GM19035 (cell line): Measurements from ENCODE around the gene RFTN1.

Experiments
- ATAC-seq: cut with Tn5 transposase; IDR thresholded peaks from one replicate; pipeline ENCODE4 v1.9.1; 2021; ENCODE audit not compliant: unreplicated experiment

Gene RFTN1

DNA sequence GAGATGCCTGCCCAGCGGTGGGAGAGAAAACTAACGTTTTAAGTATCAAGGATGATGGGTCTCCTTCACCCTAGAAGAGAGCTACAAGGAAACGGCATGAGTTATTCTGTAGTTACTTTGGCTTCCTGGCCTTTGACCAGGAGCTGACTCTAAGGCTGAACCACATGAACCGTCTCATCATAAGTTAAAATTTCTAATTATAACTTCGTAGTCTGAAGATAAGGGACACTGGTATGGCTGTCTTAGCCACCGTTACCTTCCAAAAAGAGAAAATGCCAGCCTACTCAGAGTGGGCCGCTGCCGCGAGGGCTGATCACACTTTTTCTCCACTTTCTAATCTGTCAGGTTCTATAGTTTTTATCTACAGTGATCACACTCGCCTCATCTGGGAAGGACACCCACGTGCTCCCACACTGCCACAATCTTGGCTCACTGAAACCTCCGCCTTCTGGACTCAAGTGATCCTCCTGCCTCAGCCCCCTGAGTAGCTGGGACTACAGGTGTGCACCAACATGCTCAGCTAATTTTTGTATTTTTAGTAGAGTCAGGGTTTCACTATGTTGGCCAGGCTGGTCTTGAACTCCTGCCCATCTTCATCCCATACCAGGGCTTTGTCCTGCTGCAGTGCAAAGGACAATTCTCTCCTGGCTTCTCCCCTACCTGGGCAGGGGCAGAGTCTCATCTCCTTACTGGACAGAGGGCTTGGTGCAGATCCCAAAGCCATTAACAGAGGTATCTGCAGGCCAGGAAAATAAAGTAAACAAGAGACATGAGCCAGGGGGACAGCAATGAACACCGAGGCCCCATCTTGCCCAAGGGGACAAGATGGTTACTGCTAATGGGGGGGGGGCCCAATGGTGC is 73.4 kb downstream of the RFTN1 start:
- no peak for ATAC-seq

DNA sequence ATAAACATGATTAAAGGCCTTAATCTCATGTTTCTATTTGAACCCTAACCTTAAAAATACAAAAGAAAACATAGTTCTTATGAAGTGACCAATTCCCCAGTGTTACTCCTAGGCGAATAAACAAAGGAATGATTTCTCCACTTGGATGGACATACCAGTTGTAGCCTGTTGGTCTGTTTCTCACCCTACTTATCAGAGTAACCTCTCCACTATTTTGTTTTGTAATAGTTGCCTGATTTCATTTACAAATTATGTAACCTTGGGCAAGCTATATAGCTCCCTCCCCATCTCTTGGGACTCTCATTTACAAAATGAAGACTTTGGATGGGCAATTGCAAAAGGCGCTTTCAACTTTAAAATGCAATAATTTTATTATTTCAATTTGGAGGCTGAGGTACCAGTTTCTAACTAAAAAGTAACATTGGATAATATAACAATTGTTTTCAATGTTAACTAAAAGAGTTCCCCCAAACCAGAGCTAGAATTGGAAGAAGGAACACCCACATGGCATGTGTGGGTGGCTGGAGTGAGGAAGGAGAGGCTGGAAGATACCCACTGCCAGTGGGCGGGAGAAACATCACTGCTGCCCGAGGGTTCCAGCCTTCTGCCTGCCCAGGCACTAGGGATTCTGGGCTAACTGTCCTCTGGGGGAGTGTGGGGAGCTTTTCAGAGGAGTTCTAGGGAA is 74.2 kb downstream of the RFTN1 start:
- ATAC-seq, result no peak

DNA sequence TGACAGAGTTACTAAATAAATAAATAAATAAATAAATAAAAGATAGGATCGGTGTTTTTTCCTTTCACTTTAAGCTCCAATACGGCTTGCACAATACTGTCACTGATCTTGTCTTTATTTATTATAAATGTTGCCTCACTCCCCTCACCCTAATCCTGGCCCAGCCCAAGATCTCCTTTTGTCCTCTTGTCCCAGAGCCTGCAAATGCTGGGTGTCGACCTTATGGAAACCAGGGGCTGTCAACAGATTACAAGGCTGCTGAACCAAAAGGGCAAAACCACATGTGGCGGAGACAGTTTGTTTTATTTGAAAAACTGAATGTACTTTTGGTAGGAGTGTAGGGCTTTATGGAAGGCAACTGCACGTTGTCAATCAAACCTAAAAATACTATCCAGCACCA is 75.9 kb downstream of the RFTN1 start:
- ATAC-seq, result no peak

DNA sequence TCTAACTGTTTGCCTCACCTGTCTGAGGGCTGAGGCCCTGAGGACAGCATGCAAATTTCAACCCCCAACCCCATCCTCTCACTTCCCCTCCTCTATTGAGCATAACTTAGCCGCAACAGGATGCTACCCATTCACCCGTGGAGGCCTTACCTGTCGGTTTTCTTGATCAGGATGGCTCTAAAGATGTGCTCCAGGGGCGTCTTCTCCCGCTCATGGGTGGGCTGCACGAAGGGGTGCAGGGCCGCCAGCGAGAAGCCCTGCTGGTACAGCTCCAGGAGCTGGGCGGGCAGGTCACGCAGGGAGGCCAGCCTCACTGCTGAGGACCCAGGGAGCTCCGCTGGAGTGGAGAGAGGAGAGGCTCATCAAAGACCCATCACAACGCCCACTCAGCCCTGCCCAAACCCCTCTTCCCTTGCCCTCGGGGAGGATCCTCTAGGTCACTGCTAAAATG is 79.8 kb downstream of the RFTN1 start:
- peak; percentile 87 for ATAC-seq

DNA sequence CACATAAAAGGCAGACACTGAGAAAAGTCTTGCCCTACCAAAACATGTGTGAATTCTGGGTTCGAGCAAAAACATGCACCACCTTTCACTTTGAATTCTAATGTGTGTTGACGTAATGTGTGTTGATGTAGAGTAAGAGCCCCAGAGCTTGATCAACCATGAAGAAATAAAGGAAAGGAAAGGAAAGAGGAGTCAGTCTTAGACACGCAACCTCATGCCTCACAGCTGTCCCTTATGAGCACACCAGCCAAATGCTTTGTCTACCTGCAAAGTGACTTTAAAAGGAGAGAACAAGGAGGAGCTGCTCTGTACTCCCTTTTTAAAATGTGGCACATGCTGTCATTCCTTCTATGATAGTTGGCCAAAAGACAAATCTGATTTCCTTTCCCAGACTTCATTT is 80.8 kb downstream of the RFTN1 start:
- ATAC-seq, result no peak

DNA sequence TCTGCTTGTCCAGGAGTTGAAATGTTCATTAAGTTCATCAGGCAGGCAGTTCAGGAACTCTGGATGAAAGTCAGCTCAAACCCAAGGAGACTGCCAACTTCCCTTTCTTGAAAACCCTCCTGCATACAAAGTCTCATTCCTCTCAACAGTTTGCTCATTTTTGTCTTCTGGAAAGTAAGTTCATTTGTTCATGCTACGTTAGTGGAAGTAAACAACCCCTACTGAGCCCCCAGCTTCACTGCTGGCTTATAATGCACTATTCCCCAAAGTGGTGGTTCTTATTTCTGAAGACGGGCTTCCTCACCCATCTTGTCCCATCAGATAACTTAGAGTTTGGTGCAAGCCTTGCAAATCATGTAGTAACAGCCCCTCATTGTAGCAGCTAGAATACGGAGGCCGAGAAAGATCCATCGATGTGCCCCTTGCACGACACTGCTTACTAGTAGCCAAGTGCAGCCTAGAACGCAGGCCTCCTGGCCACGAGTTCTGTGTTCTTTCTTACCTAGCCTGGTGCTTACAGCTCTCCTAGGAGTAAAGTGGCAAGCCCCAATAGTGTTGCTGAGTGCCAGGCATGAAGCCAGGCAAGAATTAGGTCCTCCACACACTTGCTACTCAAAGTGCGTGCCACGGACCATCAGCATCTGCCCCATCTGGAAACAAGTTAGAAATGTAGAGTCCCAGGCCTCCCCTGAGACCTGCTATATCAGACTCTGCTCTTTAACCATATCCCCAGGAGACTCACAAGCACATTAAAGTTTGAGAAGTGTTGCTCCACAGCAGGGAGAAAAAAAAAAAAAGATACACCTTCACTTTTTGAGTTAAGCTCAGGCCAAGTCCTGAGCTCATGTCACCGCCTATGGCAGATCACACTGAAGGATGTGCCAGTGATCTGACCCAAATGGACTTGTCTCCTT is 82.5 kb downstream of the RFTN1 start:
- peak; percentile 35 for ATAC-seq

DNA sequence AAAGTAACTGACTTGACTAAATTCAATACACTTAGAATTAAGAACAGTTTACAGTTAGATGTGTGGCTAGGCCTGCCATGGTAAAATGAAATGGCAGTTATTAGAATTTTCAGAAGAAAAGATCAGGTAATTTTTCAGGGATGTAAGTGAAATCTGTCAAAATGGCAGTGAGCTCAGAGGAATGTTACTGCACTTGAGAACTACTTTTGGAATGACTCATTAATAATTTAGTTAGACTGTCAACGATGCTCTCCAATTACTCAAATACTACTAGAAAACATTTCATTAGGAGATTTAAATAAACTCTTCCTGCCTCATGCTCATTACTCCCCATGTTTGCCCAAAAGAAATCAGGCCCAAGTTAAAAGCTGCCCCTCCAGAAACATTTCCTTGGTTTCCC is 84.4 kb downstream of the RFTN1 start:
- ATAC-seq, result no peak

DNA sequence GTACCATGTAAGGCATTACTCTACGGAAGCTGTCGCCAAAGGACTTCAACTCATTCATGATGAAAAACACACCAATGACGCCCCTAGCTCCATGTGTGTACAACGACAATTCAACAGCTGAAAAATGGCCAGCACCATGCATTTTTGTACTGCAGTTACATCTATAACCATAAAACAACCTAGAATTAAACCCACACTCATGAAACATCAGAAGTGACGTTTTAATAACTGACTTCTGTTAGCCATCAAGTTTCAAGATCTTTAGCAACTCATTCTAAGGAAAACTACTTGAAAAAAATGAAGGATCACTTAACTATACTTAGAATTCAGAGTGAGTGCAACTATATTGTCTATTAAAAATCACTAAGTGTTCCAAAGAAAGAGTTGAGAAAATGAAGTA is 84.9 kb downstream of the RFTN1 start:
- ATAC-seq, result no peak

DNA sequence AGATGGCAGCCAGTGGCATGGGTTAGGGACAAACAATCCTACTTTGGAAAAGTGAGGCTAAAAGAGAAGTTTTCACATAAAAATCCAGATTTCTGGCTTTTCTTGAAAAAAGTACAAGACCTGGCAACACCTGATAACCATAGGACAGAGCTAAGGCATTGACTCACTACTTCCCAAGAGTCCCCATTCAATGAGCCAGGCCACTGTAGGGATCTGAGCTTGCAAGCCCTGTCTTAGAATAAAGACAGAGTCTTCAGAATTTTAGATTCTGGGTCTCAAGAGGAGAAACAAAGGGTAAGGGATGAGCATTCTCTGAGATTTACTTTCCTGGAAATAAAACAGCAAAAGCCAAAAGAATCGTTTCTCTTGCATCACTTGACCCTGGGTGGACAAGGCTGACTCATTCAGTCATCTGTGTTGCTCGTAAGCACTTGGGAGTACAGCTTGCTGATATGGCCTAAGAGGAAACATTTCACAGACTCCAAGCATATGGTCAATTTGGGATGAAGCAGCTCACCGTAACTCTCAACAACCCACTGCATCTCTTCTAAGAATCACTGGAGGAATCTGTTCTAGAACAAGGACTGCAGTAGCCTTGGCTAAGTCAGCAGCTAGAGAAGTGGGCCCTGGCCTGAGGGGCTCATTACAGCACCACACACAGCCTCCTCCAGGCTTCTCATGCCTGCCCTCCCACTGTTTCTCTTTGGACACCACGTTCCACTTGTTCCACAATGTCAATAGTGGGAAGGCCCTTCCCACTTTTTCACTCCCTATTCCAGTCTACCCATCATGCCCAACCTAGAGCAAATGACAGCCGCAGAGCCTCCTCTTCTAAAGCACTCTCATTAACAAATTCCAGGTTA is 86.2 kb downstream of the RFTN1 start:
- no peak for ATAC-seq

DNA sequence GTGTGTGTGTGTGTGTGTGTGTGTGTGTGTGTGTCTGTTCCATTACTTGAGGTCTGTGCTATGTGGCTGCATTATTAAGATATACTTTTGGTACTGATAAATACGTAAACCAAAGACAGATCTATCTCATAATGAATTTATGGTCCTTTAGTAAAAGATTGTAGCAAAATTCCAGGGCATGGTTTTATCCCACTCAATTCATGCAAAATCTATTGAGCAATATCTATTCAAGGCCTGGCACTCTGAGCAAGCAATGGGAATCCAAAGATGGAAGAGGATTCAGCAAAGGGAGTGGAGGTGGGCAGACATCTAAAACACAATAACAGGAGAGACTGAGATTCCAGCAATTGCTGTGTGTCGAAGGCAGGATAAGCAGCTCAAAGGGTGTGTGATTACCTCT is 86.8 kb downstream of the RFTN1 start:
- ATAC-seq, result no peak

DNA sequence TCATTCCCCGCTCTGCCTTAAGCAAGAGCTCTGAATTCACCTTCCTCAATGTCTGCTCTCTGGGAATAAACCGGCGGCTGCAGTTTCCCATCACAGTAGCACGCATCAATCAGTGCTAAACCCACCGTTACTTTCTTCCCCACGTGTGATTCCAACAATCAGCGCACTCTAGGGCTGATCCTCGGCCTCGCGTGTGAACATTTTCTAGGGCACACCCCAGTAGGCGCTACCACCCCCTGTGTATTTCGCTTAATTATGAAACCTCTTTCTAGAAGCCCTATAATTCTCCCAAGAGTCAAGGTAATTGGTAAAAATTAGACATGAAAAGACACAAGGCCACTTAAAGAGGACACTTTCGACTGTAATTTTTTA is 87.5 kb downstream of the RFTN1 start:
- no peak for ATAC-seq

DNA sequence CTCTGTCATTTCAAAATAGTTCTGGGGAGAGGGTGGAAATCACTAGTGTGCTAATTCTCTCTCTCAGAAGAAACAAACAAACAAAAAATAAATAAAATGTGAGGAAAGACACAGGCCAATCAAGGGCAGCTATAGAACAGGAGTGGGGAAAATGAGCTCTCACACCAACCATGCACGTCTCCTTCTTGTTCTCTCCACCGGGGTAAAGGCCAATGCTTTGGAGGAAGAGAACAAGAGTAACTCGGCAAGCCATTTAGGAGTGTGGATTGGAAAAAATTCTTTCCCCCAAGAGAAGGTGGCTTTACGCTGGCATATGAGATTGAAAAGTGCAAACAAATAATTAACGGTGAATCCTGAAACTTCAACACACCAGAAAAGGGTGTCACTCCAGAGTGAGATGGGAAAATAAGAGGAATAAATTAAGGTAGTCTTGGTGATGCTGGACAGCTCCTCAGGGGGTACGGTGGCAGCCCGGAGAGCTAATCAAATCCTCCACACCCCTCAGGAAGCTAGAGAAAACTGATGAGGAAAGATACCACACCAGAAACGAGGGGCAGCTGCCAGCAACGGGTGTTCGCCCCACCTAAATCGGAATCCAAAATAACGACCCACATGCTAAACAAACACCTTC is 88.0 kb downstream of the RFTN1 start:
- ATAC-seq, result no peak

DNA sequence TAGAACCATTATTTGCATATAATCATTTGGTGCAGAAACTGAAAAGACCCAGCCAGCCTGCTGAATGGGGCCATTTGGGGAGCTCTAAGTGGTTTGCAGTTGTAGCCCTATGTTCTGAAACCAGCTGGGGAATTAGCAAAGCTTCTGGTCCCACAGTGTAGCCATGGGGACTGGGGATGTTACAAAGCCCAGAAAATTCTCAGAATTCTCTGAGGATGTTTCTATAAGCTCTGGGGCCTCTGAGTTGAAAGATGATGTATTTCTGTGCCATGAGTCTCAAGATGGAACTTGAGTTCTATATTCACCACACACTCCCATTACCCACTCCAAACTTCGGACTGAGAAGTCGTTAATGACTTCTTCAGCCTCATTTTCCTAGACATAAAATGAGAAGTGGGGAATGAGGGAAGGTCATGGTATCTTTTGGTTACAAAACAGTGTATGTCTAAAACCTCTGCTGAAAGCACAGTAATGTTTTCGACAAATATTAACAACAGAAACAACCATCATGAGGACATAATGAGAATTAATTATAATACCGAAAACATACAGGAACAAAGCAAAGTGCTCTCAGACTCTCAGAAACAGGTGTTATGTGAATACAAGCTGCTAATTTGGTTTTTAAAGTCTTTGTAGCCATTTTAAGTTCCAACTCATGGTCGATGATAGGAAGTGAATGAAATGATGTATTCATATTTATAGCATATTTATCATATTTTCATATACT is 89.4 kb downstream of the RFTN1 start:
- ATAC-seq, result peak; percentile 77

DNA sequence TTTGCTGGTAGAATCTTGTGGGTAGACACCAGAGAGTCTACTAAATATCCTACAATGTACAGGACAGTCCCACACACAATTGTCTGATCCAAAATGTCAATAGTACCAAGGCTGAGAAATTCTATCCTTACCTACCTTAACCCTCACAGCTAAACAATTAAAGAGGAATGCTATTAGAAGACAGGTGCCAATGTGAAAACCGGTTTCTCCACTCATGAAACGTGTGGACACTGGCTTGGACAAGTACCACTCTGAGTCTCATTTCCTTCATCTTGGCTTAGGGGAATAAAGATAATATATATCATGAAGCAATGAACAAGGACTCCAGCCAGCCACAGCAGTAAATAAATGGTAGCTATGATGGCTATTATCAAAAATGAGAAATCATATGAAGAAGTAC is 90.2 kb downstream of the RFTN1 start:
- no peak for ATAC-seq

DNA sequence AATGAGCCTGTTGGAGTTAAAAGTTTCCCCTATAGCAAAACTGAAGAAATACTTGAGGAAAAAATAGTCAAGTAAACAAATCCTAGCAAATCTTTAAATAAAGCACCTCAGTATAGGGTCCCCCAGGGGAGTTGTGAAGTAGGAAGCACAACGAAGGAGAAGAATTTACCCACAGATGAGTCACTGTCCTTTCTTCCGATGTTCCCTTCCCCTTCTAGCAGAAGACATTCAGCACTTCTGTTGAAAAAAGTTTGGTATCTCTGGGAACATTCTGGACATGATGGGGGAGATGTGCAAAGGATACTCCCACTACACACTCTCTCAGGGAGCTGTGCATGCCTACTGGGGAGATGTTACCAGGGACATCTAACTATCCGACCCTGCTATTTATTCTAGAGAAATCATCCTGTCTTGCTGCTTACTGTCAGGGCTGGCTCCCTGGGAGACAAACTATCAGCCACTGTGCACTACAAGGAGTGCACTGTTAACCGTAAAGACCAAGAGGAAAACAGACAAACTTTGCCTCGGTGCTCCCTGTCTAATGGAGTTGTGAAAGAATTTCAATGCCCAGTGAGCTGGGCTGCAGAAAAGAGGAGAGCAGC is 93.8 kb downstream of the RFTN1 start:
- ATAC-seq, result no peak

DNA sequence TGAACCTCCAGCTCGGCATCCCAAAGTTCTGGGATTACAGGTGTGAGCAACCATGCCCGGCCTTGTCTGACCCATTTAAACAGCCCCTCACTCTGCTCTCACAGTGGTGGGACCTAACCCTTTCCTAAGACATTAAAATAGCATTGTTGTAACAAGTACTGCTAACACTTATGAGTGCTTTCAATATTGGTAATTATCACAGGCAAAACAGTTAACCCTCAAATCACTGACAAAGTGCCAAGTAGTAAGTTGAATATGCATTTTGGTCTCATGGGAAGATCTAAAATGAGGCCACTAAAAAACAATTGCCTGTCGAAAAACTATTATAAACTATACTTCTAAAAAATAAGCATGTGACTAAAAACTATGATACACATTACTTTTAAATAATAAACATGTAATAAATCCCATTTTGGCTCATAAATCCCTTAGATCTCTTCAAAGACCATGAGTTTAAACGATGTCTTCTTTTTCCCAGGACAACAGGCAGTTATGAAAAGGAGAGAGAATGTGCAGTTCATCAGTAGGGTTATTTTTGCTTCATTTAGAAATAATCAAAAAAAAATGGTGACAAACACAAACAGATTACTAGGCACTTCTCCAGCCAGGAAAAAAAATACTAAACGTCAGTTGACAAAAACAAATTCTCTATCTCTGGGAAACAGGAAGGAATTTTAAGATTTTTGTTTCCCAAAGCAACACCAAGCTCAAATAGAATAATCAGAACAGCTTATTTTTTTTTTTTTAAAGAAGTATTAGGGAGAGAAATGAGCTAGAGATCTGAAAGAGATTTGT is 95.4 kb downstream of the RFTN1 start:
- ATAC-seq, result peak; percentile 32

DNA sequence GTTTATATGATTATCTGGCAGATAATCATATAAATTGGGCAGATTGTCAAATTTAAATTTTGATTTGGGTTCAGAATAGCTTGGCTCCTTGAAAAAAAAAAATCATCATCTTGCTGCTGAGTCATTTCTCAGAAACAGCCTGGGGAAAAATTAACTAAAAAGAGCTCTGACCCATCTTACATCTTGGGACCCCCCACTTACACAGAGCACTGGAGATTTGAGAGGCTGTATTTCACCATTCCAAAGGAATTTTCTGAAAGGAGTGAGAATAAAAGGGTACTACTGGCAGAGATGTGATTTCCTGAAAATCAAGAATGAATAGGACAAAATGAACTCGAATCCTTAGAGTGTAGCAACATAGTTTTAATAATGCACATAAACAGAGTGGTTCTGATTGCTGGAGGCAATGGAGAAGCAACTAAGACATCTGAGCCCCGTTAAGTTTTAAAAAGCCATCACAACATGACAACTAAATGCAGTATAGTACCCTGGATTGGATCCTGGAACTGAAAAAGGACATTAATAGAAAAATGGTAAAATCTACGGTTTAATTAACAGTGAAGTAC is 97.5 kb downstream of the RFTN1 start:
- no peak for ATAC-seq

DNA sequence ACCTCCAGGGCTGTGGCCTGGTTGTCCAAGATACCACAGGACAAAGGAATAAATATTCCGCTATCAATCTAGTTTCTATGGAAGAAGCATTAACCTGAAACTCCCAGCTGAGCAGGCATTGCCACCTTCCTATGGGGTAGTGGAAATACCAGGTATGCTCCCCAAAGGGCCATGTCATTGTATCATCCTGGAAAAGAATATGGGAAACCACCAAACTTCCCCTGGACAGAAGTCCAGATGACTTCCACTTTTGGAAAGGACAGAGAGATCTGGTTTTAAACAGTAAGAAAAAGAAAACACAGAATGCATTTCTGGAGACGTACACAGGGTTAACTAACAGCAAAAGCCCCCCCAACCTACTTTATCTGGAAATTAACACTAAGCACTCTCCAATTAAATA is 100.2 kb downstream of the RFTN1 start:
- no peak for ATAC-seq
